ENCODE results near the gene GPR75. TPM values are rescaled to one million over a fixed set of nuclear protein-coding genes. Genes with fewer than 3 reads are reported as not detected.

The GPR75 gene
- total RNA-seq, 1 donor from 2014 or later: 5.2 TPM

- peaks cover 16% of the 10 kb centered on the region for H3K4me1 Mint-ChIP-seq
- peak overlapping the region; percentile 64 for H3K27ac Mint-ChIP-seq
- no peaks in the 10 kb centered on the region for H3K27me3 Mint-ChIP-seq (ENCODE audit: low read depth)
- no peaks in the 10 kb centered on the region for H3K9me3 Mint-ChIP-seq
- H3K4me3 Mint-ChIP-seq: no peak overlapping the region
- TF ChIP-seq, protein P1, sequence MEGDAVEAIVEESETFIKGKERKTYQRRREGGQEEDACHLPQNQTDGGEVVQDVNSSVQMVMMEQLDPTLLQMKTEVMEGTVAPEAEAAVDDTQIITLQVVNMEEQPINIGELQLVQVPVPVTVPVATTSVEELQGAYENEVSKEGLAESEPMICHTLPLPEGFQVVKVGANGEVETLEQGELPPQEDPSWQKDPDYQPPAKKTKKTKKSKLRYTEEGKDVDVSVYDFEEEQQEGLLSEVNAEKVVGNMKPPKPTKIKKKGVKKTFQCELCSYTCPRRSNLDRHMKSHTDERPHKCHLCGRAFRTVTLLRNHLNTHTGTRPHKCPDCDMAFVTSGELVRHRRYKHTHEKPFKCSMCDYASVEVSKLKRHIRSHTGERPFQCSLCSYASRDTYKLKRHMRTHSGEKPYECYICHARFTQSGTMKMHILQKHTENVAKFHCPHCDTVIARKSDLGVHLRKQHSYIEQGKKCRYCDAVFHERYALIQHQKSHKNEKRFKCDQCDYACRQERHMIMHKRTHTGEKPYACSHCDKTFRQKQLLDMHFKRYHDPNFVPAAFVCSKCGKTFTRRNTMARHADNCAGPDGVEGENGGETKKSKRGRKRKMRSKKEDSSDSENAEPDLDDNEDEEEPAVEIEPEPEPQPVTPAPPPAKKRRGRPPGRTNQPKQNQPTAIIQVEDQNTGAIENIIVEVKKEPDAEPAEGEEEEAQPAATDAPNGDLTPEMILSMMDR (IDR thresholded peaks at IDR 0.05; ENCODE audit: unreplicated experiment): no peak
- H3K36me3 Mint-ChIP-seq: peaks cover 15% of the 10 kb centered on the region
- DNase-seq (ENCODE audit: low spot score in 2 of 2, unreplicated experiment in 2 of 2): no peak
Measured at GRCh38 chr2:53865962-53866361, 6.2 kb upstream of the GPR75 start.

- H3K9me3 Mint-ChIP-seq: no peaks in the 10 kb centered on the region
- H3K27ac Mint-ChIP-seq: peak overlapping the region; percentile 33
- TF ChIP-seq, protein P1 (IDR thresholded peaks at IDR 0.05; ENCODE audit: unreplicated experiment): no peak
- peaks cover 16% of the 10 kb centered on the region for H3K4me1 Mint-ChIP-seq
- H3K4me3 Mint-ChIP-seq: no peak overlapping the region
- no peaks in the 10 kb centered on the region for H3K27me3 Mint-ChIP-seq (ENCODE audit: low read depth)
- peaks cover 22% of the 10 kb centered on the region for H3K36me3 Mint-ChIP-seq
- no peak for DNase-seq (ENCODE audit: low spot score in 2 of 2, unreplicated experiment in 2 of 2)
Measured at GRCh38 chr2:53865264-53865663, 5.5 kb upstream of the GPR75 start.

DNA sequence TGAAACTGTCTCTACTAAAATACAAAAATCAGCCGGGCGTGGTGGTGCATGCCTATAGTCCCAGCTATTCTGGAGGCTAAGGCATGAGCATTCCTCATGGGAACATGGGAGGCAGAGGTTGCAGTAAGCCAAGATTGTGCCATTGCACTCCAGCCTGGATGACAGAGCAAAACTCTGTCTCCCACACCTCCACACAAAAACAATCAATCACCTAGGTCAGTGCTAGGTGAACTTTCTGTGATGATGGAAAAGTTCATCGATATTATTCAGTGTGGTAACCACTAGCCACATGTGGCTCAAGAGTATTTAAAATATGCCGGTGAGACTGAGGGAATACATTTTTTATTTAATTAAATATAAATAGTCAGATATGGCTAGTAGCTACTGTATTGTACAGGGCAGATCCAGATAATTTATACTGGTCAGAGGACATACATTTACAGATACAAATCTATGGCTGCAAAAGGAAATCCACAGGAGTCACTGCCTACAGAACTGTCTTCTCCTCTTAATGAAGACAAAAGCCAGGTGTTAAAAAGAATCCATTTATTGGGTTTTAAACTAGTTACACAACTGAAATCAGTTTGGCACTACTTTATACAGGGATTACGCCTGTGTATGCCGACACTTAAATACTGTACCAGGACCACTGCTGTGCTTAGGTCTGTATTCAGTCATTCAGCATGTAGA, 3.9 kb upstream of the GPR75 start:
- TF ChIP-seq, protein P1 (IDR thresholded peaks at IDR 0.05; ENCODE audit: unreplicated experiment): no peak
- H3K4me3 Mint-ChIP-seq: no peak overlapping the region
- no peaks in the 10 kb centered on the region for H3K27me3 Mint-ChIP-seq (ENCODE audit: low read depth)
- no peak for DNase-seq (ENCODE audit: low spot score in 2 of 2, unreplicated experiment in 2 of 2)
- H3K4me1 Mint-ChIP-seq: peaks cover 16% of the 10 kb centered on the region
- H3K27ac Mint-ChIP-seq: no peak overlapping the region
- peaks cover 25% of the 10 kb centered on the region for H3K36me3 Mint-ChIP-seq
- no peaks in the 10 kb centered on the region for H3K9me3 Mint-ChIP-seq

DNA sequence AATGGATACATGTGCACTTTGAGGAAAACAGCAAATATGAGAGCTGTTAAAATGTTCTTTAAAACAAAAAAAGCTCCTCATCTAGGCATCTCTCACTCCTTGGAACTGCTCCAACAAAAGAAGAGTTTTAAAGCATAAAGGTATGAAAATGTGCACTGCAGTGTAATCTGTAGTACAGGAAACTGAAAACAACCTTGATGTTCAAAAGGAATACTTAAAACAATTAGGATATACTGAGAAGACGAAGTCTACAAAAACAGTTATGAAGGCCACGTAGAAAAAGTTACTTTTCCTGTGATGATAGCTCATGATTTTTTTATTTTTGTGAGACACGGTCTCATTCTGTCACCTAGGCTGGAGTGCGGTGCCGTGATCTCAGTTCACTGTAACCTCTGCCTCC, 2.1 kb upstream of the GPR75 start:
- peaks cover 24% of the 10 kb centered on the region for H3K36me3 Mint-ChIP-seq
- no peaks in the 10 kb centered on the region for H3K9me3 Mint-ChIP-seq
- peak overlapping the region; percentile 23 for H3K27ac Mint-ChIP-seq
- peaks cover 16% of the 10 kb centered on the region for H3K4me1 Mint-ChIP-seq
- no peak for DNase-seq (ENCODE audit: low spot score in 2 of 2, unreplicated experiment in 2 of 2)
- TF ChIP-seq, protein P1 (IDR thresholded peaks at IDR 0.05; ENCODE audit: unreplicated experiment): no peak
- no peaks in the 10 kb centered on the region for H3K27me3 Mint-ChIP-seq (ENCODE audit: low read depth)
- no peak overlapping the region for H3K4me3 Mint-ChIP-seq

- no peak for DNase-seq (ENCODE audit: low spot score in 2 of 2, unreplicated experiment in 2 of 2)
- Mint-ChIP-seq H3K9me3 (no peaks in the 10 kb centered on the region), H3K4me1 (no peaks in the 10 kb centered on the region), H3K4me3 (no peak overlapping the region), H3K27ac (no peak overlapping the region), H3K36me3 (peaks cover 34% of the 10 kb centered on the region), H3K27me3 (ENCODE audit: low read depth) (no peaks in the 10 kb centered on the region)
- TF ChIP-seq, protein P1 (IDR thresholded peaks at IDR 0.05; ENCODE audit: unreplicated experiment): no peak
Measured at GRCh38 chr2:53856272-53856671, 3.5 kb downstream of the GPR75 start.
